ENCODE measurements around the gene CLIC6.

Gene CLIC6

GRCh38 chr21:34730756-34731445 is 62.1 kb downstream of the CLIC6 start:
- no peak for DNase-seq

DNA sequence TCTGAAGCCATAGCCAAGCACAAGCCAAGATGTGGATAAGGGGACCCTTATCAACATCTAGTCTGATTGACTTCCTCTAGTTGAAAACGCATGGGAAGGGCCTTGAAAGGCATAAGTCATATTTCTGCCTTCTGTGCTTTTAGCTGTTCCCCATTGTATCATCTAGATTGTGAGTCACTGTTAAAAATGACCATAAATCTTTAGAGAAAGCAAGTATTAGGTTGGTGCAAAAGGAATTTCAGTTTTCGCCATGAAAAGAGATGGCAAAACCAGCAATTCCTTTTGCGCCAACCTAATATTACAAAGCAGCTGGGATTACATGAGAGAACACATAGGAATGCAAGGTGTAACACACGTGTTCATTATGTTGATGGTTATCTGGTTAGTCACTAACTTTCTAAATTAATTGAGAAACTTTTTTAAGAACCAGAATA is 63.6 kb downstream of the CLIC6 start:
- no peak for DNase-seq

GRCh38 chr21:34733852-34734251 is 65.1 kb downstream of the CLIC6 start:
- DNase-seq: no peak

- no peak for DNase-seq
These were observed 65.9 kb downstream of the CLIC6 start for GRCh38 chr21:34734696-34735095.

GRCh38 chr21:34736116-34736874 is 67.5 kb downstream of the CLIC6 start:
- DNase-seq: no peak

DNA sequence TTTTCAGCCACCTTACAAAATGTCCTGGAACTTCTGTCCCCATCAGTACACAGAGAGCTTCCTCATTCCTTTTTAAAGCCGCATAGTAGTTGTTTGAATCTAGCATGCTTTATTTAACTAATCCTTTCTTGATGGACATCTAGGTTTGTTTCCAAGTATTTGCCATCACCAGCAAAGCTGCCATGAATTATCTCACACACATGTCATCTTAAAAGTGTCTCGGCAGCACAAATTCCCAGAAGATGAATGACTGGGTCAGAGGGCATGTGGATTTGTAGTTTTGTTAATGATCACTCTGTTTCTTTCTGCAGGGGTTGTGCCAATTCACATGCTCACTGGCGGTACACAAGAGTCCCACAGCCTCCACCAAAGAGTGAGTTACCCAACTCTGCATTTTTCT is 68.3 kb downstream of the CLIC6 start:
- no peak for DNase-seq

GRCh38 chr21:34740198-34740597 is 71.4 kb downstream of the CLIC6 start:
- no peak for DNase-seq

DNA sequence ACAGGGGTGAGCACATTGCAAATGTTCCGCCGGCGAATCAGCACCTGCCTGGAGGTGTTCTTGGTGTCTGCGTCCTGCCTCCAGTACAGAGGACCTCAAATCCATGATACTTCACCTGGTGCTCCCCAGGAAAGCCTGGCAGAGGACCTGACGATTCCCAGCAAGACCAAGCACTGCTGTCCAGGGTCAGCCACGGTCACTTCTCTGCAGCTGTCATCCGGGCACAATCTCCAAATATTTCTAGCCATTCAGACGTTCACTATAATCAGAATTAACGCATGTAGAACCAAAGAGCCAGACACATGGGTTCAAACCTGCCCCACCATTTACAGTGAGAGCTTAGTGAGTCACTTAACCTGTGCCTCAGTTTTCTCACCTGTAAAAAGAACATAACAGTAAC is 74.5 kb downstream of the CLIC6 start:
- no peak for DNase-seq

GRCh38 chr21:34743831-34744230 is 75.0 kb downstream of the CLIC6 start:
- no peak for DNase-seq

- DNase-seq: no peak
These were observed 76.0 kb downstream of the CLIC6 start for GRCh38 chr21:34744801-34745200.

DNA sequence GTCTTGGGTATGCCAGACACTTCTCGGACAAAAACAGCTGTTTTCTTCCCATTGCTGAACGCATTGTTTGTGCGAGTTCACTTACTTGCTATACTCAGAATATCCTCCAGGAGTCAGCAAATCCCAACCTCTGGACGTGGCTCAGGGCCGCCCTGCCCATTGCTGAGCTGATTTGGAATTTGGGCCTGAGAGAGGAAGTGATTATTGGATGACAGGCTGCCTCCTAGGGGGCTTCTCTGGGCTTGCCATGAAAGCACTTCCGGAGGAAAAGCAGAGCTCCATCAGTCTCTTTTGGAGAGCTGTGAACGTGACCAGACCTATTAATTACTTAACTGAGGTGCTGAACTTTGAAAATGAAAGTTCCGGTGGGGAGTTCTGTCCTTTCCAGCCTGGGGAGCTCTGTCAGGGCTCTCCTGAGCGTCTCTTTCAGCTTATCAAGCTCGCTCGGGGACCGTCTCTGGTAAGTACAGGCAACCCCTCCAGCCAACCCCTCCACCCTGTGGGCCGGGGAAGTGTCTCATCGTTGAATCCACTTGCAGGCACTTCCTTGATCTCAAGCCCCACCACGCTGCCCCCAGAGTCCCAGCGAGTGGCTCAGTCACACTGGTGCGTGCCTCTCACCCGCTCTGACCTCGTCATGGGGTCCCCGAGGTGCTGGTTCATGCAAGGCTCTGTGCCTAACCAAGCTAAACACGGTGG is 76.9 kb downstream of the CLIC6 start:
- peak; percentile 63 for DNase-seq

DNA sequence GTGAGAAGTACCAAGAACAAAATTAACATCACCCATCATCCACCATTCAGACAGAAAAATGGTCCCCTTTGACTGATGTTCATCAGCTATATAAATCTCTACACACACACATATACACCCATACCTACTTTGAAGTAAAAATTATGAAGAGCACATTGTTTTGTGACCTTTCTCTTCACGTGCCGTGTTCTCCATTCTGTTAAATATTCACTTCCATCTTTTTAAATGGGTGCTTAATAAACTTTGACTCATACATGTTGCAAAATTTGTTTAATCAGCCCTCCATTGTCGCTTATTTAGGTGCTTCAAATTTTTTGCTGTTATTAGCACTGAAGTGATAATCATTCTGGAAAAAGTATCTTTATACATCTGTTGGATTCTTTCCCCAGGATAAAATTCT is 80.1 kb downstream of the CLIC6 start:
- DNase-seq: no peak

DNA sequence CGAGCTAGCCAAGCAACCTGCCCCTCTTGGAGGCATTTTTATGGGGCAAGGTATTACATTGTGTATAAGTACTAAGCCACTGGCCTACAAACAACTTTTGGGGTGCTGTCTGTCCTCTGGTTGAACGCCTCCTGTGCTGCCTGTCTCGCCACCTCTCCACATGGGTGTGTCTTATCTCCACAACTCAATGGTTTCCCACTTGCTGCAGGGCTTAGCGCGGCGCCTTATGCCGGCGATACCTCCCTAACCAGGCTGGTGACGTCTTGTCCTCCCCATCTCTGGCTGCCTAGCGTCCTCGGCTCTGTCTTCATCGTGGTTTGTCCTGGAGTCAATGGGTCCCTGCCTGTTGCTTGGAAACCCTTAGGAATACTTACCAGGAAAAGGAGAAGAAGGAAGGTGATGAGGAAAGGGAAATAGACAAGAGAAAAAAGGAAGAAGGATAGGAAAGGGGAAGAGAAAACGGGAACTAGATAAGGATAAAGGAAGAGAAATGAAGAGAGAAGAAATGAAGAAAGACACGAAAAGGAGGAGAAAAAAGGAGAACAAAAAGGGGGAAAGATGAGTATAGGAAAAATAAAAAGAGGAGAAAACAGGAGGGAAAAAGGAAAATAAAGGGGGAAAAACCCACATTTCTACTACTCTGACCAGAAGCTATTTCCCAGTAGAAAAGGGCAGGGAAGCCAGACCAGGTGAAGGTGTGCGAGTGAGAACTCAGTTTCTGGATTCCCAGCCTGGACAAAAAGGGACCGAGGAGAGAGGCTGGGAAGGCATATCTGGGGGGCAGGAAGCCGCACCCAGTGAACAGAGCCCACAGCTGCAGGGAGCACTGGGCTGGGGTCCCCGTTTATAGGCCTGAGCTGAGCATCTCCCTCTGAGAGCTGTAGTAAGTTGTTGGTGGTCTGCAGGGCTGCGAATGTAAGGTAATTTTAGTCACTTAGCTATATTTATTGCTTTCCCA is 86.2 kb downstream of the CLIC6 start:
- no peak for DNase-seq

GRCh38 chr21:34761758-34762330 is 93.0 kb downstream of the CLIC6 start:
- no peak for DNase-seq

DNA sequence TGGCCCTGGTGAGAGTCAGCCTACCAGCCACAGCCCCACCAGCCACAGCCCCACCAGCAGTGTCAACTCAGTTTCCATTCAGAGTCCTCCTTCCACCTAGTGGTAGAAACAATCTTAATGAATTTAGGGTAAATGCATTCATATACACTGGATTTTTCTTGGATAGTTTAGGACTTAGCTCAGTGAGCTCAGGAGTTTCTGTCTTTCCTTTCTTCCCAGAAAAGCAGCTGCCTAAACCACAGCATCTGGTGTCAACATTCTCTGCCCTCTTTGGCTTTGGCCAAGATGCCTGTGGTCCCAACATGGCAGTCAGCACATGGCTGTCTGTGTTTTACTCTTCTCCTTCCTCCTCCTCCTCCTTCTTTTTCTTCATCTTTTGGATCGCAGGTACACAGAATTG is 94.0 kb downstream of the CLIC6 start:
- DNase-seq: no peak

DNA sequence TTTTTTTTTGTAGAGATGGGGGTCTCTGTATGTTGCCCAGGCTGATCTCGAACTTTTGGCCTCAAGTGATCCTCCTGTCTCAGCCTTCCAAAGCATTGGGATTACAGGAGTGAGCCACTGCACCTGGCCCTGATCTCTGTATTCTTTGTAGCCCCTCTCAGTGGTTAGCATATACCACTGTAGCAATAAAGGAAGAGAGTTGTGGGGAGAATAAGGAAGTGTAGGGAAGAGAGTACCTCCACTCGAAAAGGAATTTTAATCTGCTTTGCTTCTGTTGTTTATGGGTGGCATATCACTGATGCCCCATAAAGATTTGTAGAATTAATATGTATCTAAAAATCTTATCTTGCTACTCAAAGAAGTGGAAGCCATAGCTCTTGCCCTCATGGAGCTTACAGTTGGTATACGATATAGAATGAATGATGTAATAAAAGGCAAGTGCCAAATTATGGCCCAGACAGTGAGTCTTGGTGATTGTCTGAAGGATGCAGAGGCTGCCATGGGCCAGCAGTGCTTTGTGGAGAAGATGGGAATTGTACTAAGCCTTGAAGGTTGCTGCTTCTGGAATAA is 96.0 kb downstream of the CLIC6 start:
- DNase-seq: no peak

DNA sequence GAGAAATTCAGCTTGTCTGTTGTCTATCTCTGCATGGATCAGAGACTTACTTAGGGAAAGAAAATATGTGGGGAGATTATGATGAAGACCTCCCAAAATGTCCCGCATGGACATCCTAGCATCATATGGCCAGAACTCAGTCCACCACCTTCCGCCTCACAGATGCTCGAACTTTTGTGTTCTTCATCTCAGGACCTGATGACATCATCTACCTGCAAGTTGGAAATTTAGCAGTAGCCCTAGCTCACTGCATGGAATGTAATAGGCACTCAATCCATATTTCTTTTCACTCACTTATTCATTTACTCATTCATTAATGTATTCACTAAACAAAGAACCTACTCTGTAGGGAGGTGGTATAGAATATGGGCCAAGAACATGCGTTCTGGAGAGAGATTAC is 96.8 kb downstream of the CLIC6 start:
- no peak for DNase-seq

- no peak for DNase-seq
These were observed 98.1 kb downstream of the CLIC6 start for GRCh38 chr21:34766862-34767261.

Measured in CD4-positive, alpha-beta T cell treated with Interleukin-15 for 1 hour (primary cell).